Measurements from ENCODE around the gene RNF166.

RNF166 gene

GRCh38 chr16:88706229-88706964, at the start of gene RNF166, which contains the start of gene CTU2:
RNF166 (minus strand) TSS chr16:88706408; CDS start chr16:88706325, 83 bp downstream.
CTU2 (plus strand) TSS chr16:88706503; CDS start chr16:88706531, 28 bp downstream.
- DNase-seq, result peak; percentile 90

GRCh38 chr16:88754912-88755744, 48.9 kb upstream of the RNF166 start:
- no peak for DNase-seq

- DNase-seq, result no peak
These were observed 48.1 kb upstream of the RNF166 start for GRCh38 chr16:88754109-88754911.

GRCh38 chr16:88753602-88754001, 47.4 kb upstream of the RNF166 start:
- DNase-seq, result no peak

GRCh38 chr16:88753191-88753590, 47.0 kb upstream of the RNF166 start:
- no peak for DNase-seq

GRCh38 chr16:88752386-88753002, 46.3 kb upstream of the RNF166 start:
- DNase-seq, result no peak

GRCh38 chr16:88750854-88751253, 44.6 kb upstream of the RNF166 start:
- no peak for DNase-seq

GRCh38 chr16:88749358-88749757, 43.1 kb upstream of the RNF166 start:
- no peak for DNase-seq

- no peak for DNase-seq
These were observed 42.2 kb upstream of the RNF166 start for GRCh38 chr16:88748364-88748763.

GRCh38 chr16:88747588-88748301, 41.5 kb upstream of the RNF166 start:
- DNase-seq, result peak; percentile 74

- no peak for DNase-seq
These were observed 40.3 kb upstream of the RNF166 start for GRCh38 chr16:88746506-88746905.

GRCh38 chr16:88744577-88745521, 38.6 kb upstream of the RNF166 start:
- no peak for DNase-seq

GRCh38 chr16:88743693-88744576, 37.7 kb upstream of the RNF166 start:
- DNase-seq, result peak; percentile 81

- peak; percentile 33 for DNase-seq
These were observed 36.8 kb upstream of the RNF166 start for GRCh38 chr16:88742896-88743605.

- DNase-seq, result no peak
These were observed 35.2 kb upstream of the RNF166 start for GRCh38 chr16:88741368-88741767.

- no peak for DNase-seq
These were observed 34.5 kb upstream of the RNF166 start for GRCh38 chr16:88740727-88741055.

GRCh38 chr16:88739977-88740726, 33.9 kb upstream of the RNF166 start:
- DNase-seq, result no peak

All from DMS53 (cell line).